GM12892 (cell line): ENCODE measurements around the gene HEPHL1.

Experiments used
- DNase-seq: peaks from one replicate; pipeline ENCODE4 v3.0.0; 2011; ENCODE audit not compliant: insufficient read length
- FAIRE-seq: peaks from 2 replicates; lab custom pipeline; 2011; peaks lifted over from hg19 to GRCh38; lab: Jason Lieb, UNC
- POLR2A ChIP-seq: IDR thresholded peaks from 2 replicates; pipeline ENCODE4 v1.6.1; 2011; ENCODE audit warnings: low read depth, low read length, control low read depth
- POLR2AphosphoS5 ChIP-seq: IDR thresholded peaks from 2 replicates; pipeline ENCODE4 v1.6.1; 2011; ENCODE audit warnings: low read depth, low read length, control low read depth
- TAF1 ChIP-seq: IDR thresholded peaks from 2 replicates; pipeline ENCODE4 v1.6.1; 2011; ENCODE audit warnings: low read depth, mild to moderate bottlenecking, control low read depth, low read length, borderline replicate concordance

Gene HEPHL1

GRCh38 chr11:94028436-94028835 lies 7.3 kb downstream of the HEPHL1 start:
- TF ChIP-seq TAF1: no peak
- TF ChIP-seq POLR2A: no peak
- no peak for TF ChIP-seq POLR2AphosphoS5
- DNase-seq: no peak
- FAIRE-seq: no peak

- FAIRE-seq (no peak), DNase-seq (no peak)
- TF ChIP-seq POLR2AphosphoS5 (no peak), POLR2A (no peak), TAF1 (no peak)
Observed at GRCh38 chr11:94030059-94030458, 8.9 kb downstream of the HEPHL1 start.

GRCh38 chr11:94031625-94032024 lies 10.5 kb downstream of the HEPHL1 start:
- DNase-seq: no peak
- TF ChIP-seq POLR2AphosphoS5: no peak
- no peak for FAIRE-seq

- no peak for FAIRE-seq
- DNase-seq: no peak
- TF ChIP-seq POLR2AphosphoS5 (no peak), POLR2A (no peak), TAF1 (no peak)
Observed at GRCh38 chr11:94032066-94032465, 10.9 kb downstream of the HEPHL1 start.

- TF ChIP-seq POLR2A: no peak
- no peak for TF ChIP-seq POLR2AphosphoS5
- TF ChIP-seq TAF1: no peak
- DNase-seq (no peak), FAIRE-seq (no peak)
Observed at GRCh38 chr11:94032725-94033124, 11.6 kb downstream of the HEPHL1 start.

- TF ChIP-seq POLR2A (no peak), TAF1 (no peak), POLR2AphosphoS5 (no peak)
- no peak for FAIRE-seq
- DNase-seq: no peak
Observed at GRCh38 chr11:94034207-94034606, 13.1 kb downstream of the HEPHL1 start.

- TF ChIP-seq POLR2A: no peak
- no peak for TF ChIP-seq POLR2AphosphoS5
- DNase-seq (no peak), FAIRE-seq (no peak)
Observed at GRCh38 chr11:94036096-94036495, 14.9 kb downstream of the HEPHL1 start.

GRCh38 chr11:94043241-94043640 lies 22.1 kb downstream of the HEPHL1 start:
- FAIRE-seq (no peak), DNase-seq (no peak)
- TF ChIP-seq POLR2A (no peak), POLR2AphosphoS5 (no peak), TAF1 (no peak)

- no peak for FAIRE-seq
- DNase-seq: no peak
- no peak for TF ChIP-seq POLR2A
- TF ChIP-seq TAF1: no peak
- TF ChIP-seq POLR2AphosphoS5: no peak
Observed at GRCh38 chr11:94046796-94047195, 25.6 kb downstream of the HEPHL1 start.

- no peak for TF ChIP-seq POLR2AphosphoS5
- no peak for TF ChIP-seq TAF1
- TF ChIP-seq POLR2A: no peak
- FAIRE-seq (no peak), DNase-seq (no peak)
Observed at GRCh38 chr11:94048032-94048709, 27.0 kb downstream of the HEPHL1 start.

- no peak for TF ChIP-seq POLR2AphosphoS5
- no peak for TF ChIP-seq TAF1
- no peak for TF ChIP-seq POLR2A
- no peak for FAIRE-seq
- no peak for DNase-seq
Observed at GRCh38 chr11:94049351-94049750, 28.2 kb downstream of the HEPHL1 start.

- no peak for FAIRE-seq
- TF ChIP-seq POLR2A: no peak
- TF ChIP-seq POLR2AphosphoS5: no peak
- TF ChIP-seq TAF1: no peak
Observed at GRCh38 chr11:94058630-94059029, 37.5 kb downstream of the HEPHL1 start.

GRCh38 chr11:94059065-94059464 lies 37.9 kb downstream of the HEPHL1 start:
- DNase-seq: no peak
- TF ChIP-seq POLR2AphosphoS5 (no peak), POLR2A (no peak), TAF1 (no peak)
- no peak for FAIRE-seq

More at GRCh38 chr11:94058630-94059029, 37.5 kb downstream of the HEPHL1 start:
- no peak for DNase-seq
